Gastroesophageal sphincter (tissue), 3 donors: ENCODE results near the gene FZD4.

Experiments used
- CTCF ChIP-seq, 4 experiments: fragments of 200-600 bp in 2 of 4; fragments of 450-650 bp in 2 of 4; sonication (generic) in 1 of 4; IDR thresholded peaks; one replicate each; pipeline ENCODE4 v1.5.1; 2017 to 2019; ENCODE audit warnings: antibody characterized with exemption in 4 of 4, mild to moderate bottlenecking in 2 of 4, moderate library complexity in 2 of 4
- POLR2A ChIP-seq, 2 donors: fragments of 450-650 bp; IDR thresholded peaks; one replicate each; pipeline ENCODE4 v1.6.1; 2017; ENCODE audit warnings: antibody characterized with exemption in 2 of 2, mild to moderate bottlenecking in 2 of 2, moderate library complexity in 1 of 2
- POLR2AphosphoS5 ChIP-seq: sonication (generic); formaldehyde crosslinking; IDR thresholded peaks from one replicate; pipeline ENCODE4 v1.6.1; 2017; ENCODE audit warnings: antibody characterized with exemption

GRCh38 chr11:86990515-86990914 is 35.3 kb upstream of the FZD4 start:
- no peak for TF ChIP-seq POLR2A (IDR thresholded peaks at IDR 0.05)
- TF ChIP-seq CTCF (IDR thresholded peaks at IDR 0.05): no peak
- TF ChIP-seq POLR2AphosphoS5: no peak
